Measurements from ENCODE around the gene EMP1. TPM values are rescaled to one million over a fixed set of nuclear protein-coding genes. Genes with fewer than 3 reads are reported as not detected.

The EMP1 gene
- total and polyA plus RNA-seq, 2 experiments from 2014 or later = 51.1 to 67.3 TPM

DNA sequence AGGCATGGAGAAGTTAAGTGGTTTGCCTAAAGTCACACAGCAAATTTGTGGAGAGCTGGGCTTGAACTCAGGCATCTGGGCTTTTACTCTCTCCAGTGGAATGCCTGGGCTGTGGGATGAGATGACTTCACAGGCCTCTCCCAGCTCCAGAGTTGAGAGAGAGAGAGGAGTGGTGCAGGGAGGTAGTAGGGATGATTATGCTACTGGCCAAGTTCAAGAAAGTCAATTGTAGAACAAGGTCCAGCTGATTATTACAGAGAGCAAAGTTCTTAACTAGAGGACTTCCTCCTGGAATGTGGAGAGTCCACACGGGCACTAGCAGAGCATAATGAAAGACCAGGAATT, 769 bp upstream of the EMP1 start:
- Histone ChIP-seq H3K36me3 (replicated peaks; ENCODE audit: insufficient read depth, low read depth) (no peaks in the 10 kb centered on the region), H3K79me2 (peaks cover 4% of the 10 kb centered on the region), H4K20me1 (ENCODE audit: insufficient read depth, poor library complexity, severe bottlenecking) (no peaks in the 10 kb centered on the region), H3K27me3 (no peaks in the 10 kb centered on the region), H3K4me2 (peak overlapping the region; percentile 71), H3K27ac (peak overlapping the region; percentile 91), H2AFZ (no peak overlapping the region), H3K9me3 (ENCODE audit: low read depth) (no peaks in the 10 kb centered on the region), H3K4me3 (no peak overlapping the region), H3K9me2 (replicated peaks; ENCODE audit: insufficient read depth) (no peaks in the 10 kb centered on the region), H3K4me1 (ENCODE audit: insufficient read depth) (peaks cover 38% of the 10 kb centered on the region)
- WGBS (ENCODE audit: low lambda C conversion rate, missing lambda C conversion rate) = 13% methylated on average over 1 of the region's 1 CpG
- TF ChIP-seq EZH2 (IDR thresholded peaks at IDR 0.05; ENCODE audit: borderline replicate concordance) = no peak
- no peak for TF ChIP-seq EZH2phosphoT487 (IDR thresholded peaks at IDR 0.05; ENCODE audit: low read depth, severe bottlenecking, unreplicated experiment)
- TF ChIP-seq, protein P1, sequence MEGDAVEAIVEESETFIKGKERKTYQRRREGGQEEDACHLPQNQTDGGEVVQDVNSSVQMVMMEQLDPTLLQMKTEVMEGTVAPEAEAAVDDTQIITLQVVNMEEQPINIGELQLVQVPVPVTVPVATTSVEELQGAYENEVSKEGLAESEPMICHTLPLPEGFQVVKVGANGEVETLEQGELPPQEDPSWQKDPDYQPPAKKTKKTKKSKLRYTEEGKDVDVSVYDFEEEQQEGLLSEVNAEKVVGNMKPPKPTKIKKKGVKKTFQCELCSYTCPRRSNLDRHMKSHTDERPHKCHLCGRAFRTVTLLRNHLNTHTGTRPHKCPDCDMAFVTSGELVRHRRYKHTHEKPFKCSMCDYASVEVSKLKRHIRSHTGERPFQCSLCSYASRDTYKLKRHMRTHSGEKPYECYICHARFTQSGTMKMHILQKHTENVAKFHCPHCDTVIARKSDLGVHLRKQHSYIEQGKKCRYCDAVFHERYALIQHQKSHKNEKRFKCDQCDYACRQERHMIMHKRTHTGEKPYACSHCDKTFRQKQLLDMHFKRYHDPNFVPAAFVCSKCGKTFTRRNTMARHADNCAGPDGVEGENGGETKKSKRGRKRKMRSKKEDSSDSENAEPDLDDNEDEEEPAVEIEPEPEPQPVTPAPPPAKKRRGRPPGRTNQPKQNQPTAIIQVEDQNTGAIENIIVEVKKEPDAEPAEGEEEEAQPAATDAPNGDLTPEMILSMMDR (IDR thresholded peaks at IDR 0.05; ENCODE audit: poor library complexity) = no peak
- DNase-seq (ENCODE audit: low spot score) = peak; percentile 76

DNA sequence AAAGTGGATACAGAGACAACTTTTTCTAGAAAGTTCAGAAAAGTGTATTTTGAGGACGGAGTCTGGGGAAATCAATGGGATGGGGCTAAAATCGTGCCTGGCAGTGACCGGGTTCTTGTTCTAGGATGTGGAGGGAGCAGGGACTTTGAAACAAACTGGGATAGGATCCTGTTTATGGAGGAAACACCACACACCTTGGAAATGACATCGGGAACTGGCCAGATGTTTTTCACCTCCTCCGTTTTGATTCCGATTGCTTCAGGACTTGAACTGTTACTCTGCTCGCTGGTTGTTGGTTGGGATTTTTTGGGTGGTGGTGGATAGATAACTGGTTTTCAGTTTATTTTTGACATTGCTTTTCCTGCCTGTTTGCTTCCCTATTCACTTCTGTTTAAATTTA, 506 bp downstream of the EMP1 start:
- no peak for TF ChIP-seq EZH2phosphoT487 (IDR thresholded peaks at IDR 0.05; ENCODE audit: low read depth, severe bottlenecking, unreplicated experiment)
- TF ChIP-seq, protein P1 (IDR thresholded peaks at IDR 0.05; ENCODE audit: poor library complexity) = no peak
- no peak for TF ChIP-seq EZH2 (IDR thresholded peaks at IDR 0.05; ENCODE audit: borderline replicate concordance)
- H3K36me3 ChIP-seq (replicated peaks; ENCODE audit: insufficient read depth, low read depth) = no peaks in the 10 kb centered on the region
- no peak overlapping the region for H2AFZ ChIP-seq
- H3K9me2 ChIP-seq (replicated peaks; ENCODE audit: insufficient read depth) = no peaks in the 10 kb centered on the region
- H3K4me1 ChIP-seq (ENCODE audit: insufficient read depth) = peaks cover 38% of the 10 kb centered on the region
- H3K9me3 ChIP-seq (ENCODE audit: low read depth) = no peaks in the 10 kb centered on the region
- no peaks in the 10 kb centered on the region for H4K20me1 ChIP-seq (ENCODE audit: insufficient read depth, poor library complexity, severe bottlenecking)
- peak overlapping the region; percentile 17 for H3K4me3 ChIP-seq
- H3K4me2 ChIP-seq = peak overlapping the region; percentile 71
- peaks cover 4% of the 10 kb centered on the region for H3K79me2 ChIP-seq
- H3K27ac ChIP-seq = peak overlapping the region; percentile 91
- DNase-seq (ENCODE audit: low spot score) = no peak
- WGBS (ENCODE audit: low lambda C conversion rate, missing lambda C conversion rate) = 88% methylated on average over 7 of the region's 7 CpGs
- H3K27me3 ChIP-seq = no peaks in the 10 kb centered on the region

DNA sequence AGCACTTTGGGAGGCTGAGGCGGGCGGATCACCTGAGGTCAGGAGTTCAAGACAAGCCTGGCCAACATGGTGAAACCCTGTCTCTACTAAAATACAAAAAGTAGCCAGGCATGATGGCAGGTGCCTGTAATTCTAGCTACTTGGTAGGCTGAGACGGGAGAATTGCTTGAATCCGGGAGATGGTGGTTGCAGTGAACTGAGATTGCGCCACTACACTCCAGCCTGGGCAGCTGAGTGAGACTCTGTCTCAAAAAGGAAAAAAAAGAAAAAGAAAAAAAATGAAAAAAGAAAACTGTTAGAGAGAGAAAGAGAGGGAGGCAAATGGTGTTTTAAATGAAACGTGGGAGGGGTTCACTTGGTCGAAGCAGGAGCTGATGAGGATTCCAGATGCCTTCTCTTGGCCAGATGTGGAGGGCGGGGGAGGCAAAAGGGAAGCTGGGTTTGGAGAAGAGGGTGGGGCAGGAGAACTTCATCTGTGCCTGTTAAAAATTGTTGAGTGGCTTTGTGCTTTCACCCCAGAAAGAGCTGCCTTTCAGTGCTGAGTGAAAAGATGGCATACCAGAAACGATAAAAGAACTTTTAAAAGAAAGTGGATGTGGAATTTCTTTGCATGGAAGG, 1.1 kb downstream of the EMP1 start:
- WGBS (ENCODE audit: low lambda C conversion rate, missing lambda C conversion rate) = 79% methylated on average over 9 of the region's 9 CpGs
- H3K4me2 ChIP-seq = peak overlapping the region; percentile 71
- no peaks in the 10 kb centered on the region for H3K9me3 ChIP-seq (ENCODE audit: low read depth)
- peaks cover 4% of the 10 kb centered on the region for H3K79me2 ChIP-seq
- H3K36me3 ChIP-seq (replicated peaks; ENCODE audit: insufficient read depth, low read depth) = no peaks in the 10 kb centered on the region
- H3K4me3 ChIP-seq = no peak overlapping the region
- no peaks in the 10 kb centered on the region for H3K9me2 ChIP-seq (replicated peaks; ENCODE audit: insufficient read depth)
- TF ChIP-seq, protein P1 (IDR thresholded peaks at IDR 0.05; ENCODE audit: poor library complexity) = no peak
- TF ChIP-seq EZH2 (IDR thresholded peaks at IDR 0.05; ENCODE audit: borderline replicate concordance) (no peak), EZH2phosphoT487 (IDR thresholded peaks at IDR 0.05; ENCODE audit: low read depth, severe bottlenecking, unreplicated experiment) (no peak)
- no peak overlapping the region for H2AFZ ChIP-seq
- H3K27me3 ChIP-seq = no peaks in the 10 kb centered on the region
- peaks cover 37% of the 10 kb centered on the region for H3K4me1 ChIP-seq (ENCODE audit: insufficient read depth)
- DNase-seq (ENCODE audit: low spot score) = no peak
- H4K20me1 ChIP-seq (ENCODE audit: insufficient read depth, poor library complexity, severe bottlenecking) = no peaks in the 10 kb centered on the region
- peak overlapping the region; percentile 91 for H3K27ac ChIP-seq
